ENCODE measurements around the gene ITLN1. TPM values are rescaled to one million over a fixed set of nuclear protein-coding genes. Genes with fewer than 3 reads are reported as not detected.
"Not testable (repeated sequence)": the region's sequence is repeated elsewhere in the genome, so short reads cannot be mapped to it uniquely, and the experiment has no call there.

The ITLN1 gene
- total and polyA plus RNA-seq, 10 donors: 0.52 to 3.6 (median 1.7) TPM

DNA sequence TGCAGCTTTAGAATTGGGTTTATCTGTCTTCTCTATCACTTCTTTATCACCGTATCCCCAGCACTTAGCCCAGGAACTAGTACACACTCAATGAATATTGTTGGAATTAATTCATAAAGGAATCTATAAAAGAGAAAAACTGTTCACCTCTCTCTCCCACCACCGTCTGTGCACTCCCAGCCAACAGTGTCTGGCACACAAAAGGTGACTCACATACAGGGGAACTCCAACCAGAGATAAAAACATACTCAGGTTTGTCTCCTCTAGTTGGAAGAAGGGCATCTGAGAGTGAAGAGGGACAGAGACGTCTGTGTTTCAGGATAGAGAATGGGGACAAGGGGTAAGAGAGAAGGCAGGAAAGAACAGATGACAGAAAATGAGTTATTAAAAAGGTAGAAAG lies 10.0 kb downstream of the ITLN1 start:
- H3K27ac ChIP-seq: peak overlapping the region in 1 of 8 donors; percentile 7
- TF ChIP-seq POLR2A (IDR thresholded peaks at IDR 0.05): no peak
- TF ChIP-seq, protein P1, sequence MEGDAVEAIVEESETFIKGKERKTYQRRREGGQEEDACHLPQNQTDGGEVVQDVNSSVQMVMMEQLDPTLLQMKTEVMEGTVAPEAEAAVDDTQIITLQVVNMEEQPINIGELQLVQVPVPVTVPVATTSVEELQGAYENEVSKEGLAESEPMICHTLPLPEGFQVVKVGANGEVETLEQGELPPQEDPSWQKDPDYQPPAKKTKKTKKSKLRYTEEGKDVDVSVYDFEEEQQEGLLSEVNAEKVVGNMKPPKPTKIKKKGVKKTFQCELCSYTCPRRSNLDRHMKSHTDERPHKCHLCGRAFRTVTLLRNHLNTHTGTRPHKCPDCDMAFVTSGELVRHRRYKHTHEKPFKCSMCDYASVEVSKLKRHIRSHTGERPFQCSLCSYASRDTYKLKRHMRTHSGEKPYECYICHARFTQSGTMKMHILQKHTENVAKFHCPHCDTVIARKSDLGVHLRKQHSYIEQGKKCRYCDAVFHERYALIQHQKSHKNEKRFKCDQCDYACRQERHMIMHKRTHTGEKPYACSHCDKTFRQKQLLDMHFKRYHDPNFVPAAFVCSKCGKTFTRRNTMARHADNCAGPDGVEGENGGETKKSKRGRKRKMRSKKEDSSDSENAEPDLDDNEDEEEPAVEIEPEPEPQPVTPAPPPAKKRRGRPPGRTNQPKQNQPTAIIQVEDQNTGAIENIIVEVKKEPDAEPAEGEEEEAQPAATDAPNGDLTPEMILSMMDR (IDR thresholded peaks at IDR 0.05 in 8 of 11, conservative IDR thresholded peaks at IDR 0.05 in 3 of 11): no peak
- no peak for TF ChIP-seq POLR2AphosphoS5 (IDR thresholded peaks at IDR 0.05)
- WGBS, 5 donors: 74 to 81% (median 79%) methylated on average over 3 of the region's 3 CpGs
- no peaks in the 10 kb centered on the region for H3K9me3 ChIP-seq
- H3K27me3 ChIP-seq (replicated peaks in 1 of 7): no peaks in the 10 kb centered on the region
- peaks cover 0 to 31% (median 3%) of the 10 kb centered on the region in 6 donors for H3K4me1 ChIP-seq
- intact Hi-C loops (cut with DNase I; ENCODE audit: low total_unique reads): no loop called here
- no peaks in the 10 kb centered on the region for H3K36me3 ChIP-seq
- H3K4me3 ChIP-seq: no peak overlapping the region
- no peak for DNase-seq

DNA sequence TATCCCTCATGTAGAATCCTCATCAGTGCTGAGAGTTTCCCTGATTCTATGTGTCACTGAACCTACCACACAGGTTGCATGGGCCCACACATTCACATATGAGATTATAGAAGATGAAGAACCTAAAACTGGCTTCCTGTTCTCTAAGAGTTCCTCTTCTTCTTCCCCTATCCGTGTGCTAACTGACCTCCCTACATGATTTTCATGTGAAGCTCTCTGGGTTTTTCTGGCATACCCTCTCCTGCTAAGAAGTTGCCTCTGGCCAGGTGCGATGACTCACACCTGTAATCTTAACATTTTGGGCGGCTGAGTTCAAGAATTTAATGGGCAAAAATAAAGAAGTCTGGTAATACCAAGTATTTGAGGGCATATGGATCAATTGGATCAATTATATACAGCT lies 16.8 kb downstream of the ITLN1 start:
- intact Hi-C loops (cut with DNase I; ENCODE audit: low total_unique reads): no loop called here
- H3K27ac ChIP-seq: peak overlapping the region in 1 of 8 donors; percentile 33
- 53 to 64% (median 60%) methylated on average over 3 of the region's 3 CpGs for WGBS, 5 donors
- no peaks in the 10 kb centered on the region for H3K9me3 ChIP-seq
- no peaks in the 10 kb centered on the region for H3K27me3 ChIP-seq (replicated peaks in 1 of 7)
- TF ChIP-seq POLR2A (IDR thresholded peaks at IDR 0.05) (no peak), POLR2AphosphoS5 (IDR thresholded peaks at IDR 0.05) (no peak)
- TF ChIP-seq, protein P1 (IDR thresholded peaks at IDR 0.05 in 8 of 11, conservative IDR thresholded peaks at IDR 0.05 in 3 of 11): no peak
- peaks cover 0 to 33% (median 7%) of the 10 kb centered on the region in 6 donors for H3K4me1 ChIP-seq
- H3K4me3 ChIP-seq: no peak overlapping the region
- H3K36me3 ChIP-seq: no peaks in the 10 kb centered on the region
- no peak for DNase-seq

DNA sequence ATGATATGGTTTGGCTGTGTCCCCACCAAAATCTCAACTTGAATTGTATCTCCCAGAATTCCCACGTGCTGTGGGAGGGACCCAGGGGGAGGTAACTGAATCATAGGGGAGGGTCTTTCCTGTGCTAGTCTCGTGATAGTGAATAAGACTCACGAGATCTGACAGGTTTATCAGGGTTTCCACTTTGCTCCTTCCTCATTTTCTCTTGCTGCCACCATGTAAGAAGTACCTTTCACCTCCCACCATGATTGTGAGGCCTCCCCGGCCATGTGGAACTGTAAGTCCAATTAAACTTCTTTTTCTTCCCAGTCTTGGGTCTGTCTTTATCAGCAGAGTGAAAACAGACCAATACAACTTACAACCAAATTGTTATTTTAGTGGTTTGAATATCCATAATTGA lies 17.3 kb downstream of the ITLN1 start:
- DNase-seq; intact Hi-C loops (cut with DNase I; ENCODE audit: low total_unique reads); H3K27me3 ChIP-seq (replicated peaks in 1 of 7); H3K4me3 ChIP-seq; H3K36me3 ChIP-seq; H3K9me3 ChIP-seq: not testable (repeated sequence)
- 37 to 62% (median 41%) methylated on average over 4 of the region's 4 CpGs for WGBS, 5 donors
- H3K4me1 ChIP-seq: peaks cover 0 to 38% (median 11%) of the 10 kb centered on the region in 6 donors
- H3K27ac ChIP-seq: peak overlapping the region in 2 of 8 donors; percentile 8 to 33

DNA sequence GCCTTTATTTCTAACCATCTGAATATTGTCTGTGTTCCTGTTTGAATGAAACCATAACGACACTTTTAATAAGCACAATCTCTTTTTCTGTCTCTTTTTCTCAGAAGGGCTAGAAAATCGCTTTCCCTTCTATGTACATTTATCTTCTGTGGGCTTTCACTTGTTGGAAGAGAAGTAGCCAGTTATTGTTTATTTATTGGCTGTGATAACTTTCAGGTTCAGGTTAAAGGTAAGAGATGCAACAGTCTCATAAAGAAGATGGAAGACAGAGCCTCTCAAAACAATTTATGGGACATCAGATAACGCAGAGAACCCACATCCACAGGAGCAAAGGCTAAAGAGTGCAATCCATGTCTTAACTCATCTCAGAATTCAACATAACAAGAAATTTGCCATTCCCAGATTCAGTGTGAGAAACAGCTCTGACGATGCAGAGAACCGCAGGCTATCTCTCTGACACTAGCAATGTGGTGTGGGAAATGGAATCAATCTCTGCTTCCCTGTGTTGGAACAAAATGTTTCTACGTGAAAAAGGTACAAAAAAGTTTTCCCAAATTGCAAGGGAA lies 18.2 kb downstream of the ITLN1 start:
- Histone ChIP-seq H3K27me3 (replicated peaks in 1 of 7) (no peaks in the 10 kb centered on the region), H3K9me3 (no peaks in the 10 kb centered on the region), H3K27ac (no peak overlapping the region), H3K4me1 (peaks cover 0 to 47% (median 18%) of the 10 kb centered on the region in 6 donors), H3K4me3 (no peak overlapping the region), H3K36me3 (no peaks in the 10 kb centered on the region)
- no peak for TF ChIP-seq POLR2A (IDR thresholded peaks at IDR 0.05)
- TF ChIP-seq, protein P1 (IDR thresholded peaks at IDR 0.05 in 8 of 11, conservative IDR thresholded peaks at IDR 0.05 in 3 of 11): no peak
- no peak for TF ChIP-seq POLR2AphosphoS5 (IDR thresholded peaks at IDR 0.05)
- intact Hi-C loops (cut with DNase I; ENCODE audit: low total_unique reads): no loop called here
- 64 to 86% (median 81%) methylated on average over 6 of the region's 6 CpGs for WGBS, 5 donors
- DNase-seq: no peak
